Central memory CD8-positive, alpha-beta T cell (primary cell): Measurements from ENCODE around the gene WRNIP1.

ENCODE experiments used
- ATAC-seq: fragments of 150-1000 bp; cut with Tn5 transposase; replicated peaks from 2 replicates; pipeline ENCODE4 v1.10.0; 2022; ENCODE audit warnings: mild to moderate bottlenecking, moderate FRiP score, moderate number of reproducible peaks; ENCODE audit not compliant: poor library complexity, severe bottlenecking; ENCODE audit errors: extremely low read depth
- DNase-seq, 2 donors: peaks; one replicate each; pipeline ENCODE4 v3.0.0; 2021; ENCODE audit warnings: low spot score in 2 of 2
- H3K27ac Mint-ChIP-seq: one replicate; pipeline ENCODE4 v1.8.0; 2022; ENCODE audit warnings: low read depth, mild to moderate bottlenecking, moderate library complexity, mixed read lengths
- H3K27me3 Mint-ChIP-seq: one replicate; pipeline ENCODE4 v1.8.0; 2022; ENCODE audit warnings: mixed read lengths
- H3K36me3 Mint-ChIP-seq: one replicate; pipeline ENCODE4 v1.8.0; 2022; ENCODE audit warnings: mild to moderate bottlenecking, moderate library complexity, mixed read lengths; ENCODE audit not compliant: insufficient read depth
- H3K4me1 Mint-ChIP-seq: one replicate; pipeline ENCODE4 v1.8.0; 2022; ENCODE audit warnings: mixed read lengths
- H3K4me3 Mint-ChIP-seq: one replicate; pipeline ENCODE4 v1.8.0; 2022; ENCODE audit warnings: mild to moderate bottlenecking, moderate library complexity, mixed read lengths
- H3K9me3 Mint-ChIP-seq: one replicate; pipeline ENCODE4 v1.8.0; 2022; ENCODE audit warnings: mixed read lengths

Gene WRNIP1

GRCh38 chr6:2765166-2765895, at the start of gene WRNIP1:
TSS of gene WRNIP1 (plus strand) at chr6:2765393. CDS start at chr6:2765623, 230 bp downstream.
- peak; percentile 88 for ATAC-seq
- peak within 1 kb of the TSS; percentile 85 for H3K4me3 Mint-ChIP-seq
- peak; percentile 88 to 96 for DNase-seq
- H3K27ac Mint-ChIP-seq = peak within 1 kb of the TSS; percentile 98
- no peaks in the 10 kb centered on the region for H3K9me3 Mint-ChIP-seq
- H3K4me1 Mint-ChIP-seq = peaks cover 44% of the 10 kb centered on the region
- peaks cover 23% of the 10 kb centered on the region for H3K36me3 Mint-ChIP-seq
- H3K27me3 Mint-ChIP-seq = no peaks in the 10 kb centered on the region

GRCh38 chr6:2715737-2716136, 49.5 kb upstream of the WRNIP1 start:
- Mint-ChIP-seq H3K9me3 (no peaks in the 10 kb centered on the region), H3K36me3 (peaks cover 2% of the 10 kb centered on the region), H3K4me1 (no peaks in the 10 kb centered on the region), H3K4me3 (no peak overlapping the region), H3K27me3 (peaks cover 30% of the 10 kb centered on the region), H3K27ac (no peak overlapping the region)
- DNase-seq = no peak
- no peak for ATAC-seq

- H3K9me3 Mint-ChIP-seq = no peaks in the 10 kb centered on the region
- ATAC-seq (no peak), DNase-seq (no peak)
- no peak overlapping the region for H3K4me3 Mint-ChIP-seq
- H3K27me3 Mint-ChIP-seq = peaks cover 23% of the 10 kb centered on the region
- no peak overlapping the region for H3K27ac Mint-ChIP-seq
- H3K36me3 Mint-ChIP-seq = no peaks in the 10 kb centered on the region
- H3K4me1 Mint-ChIP-seq = no peaks in the 10 kb centered on the region
These were observed 48.1 kb upstream of the WRNIP1 start for GRCh38 chr6:2716936-2717700.

GRCh38 chr6:2718334-2719092, 46.7 kb upstream of the WRNIP1 start:
- ATAC-seq (no peak), DNase-seq (no peak)
- no peak overlapping the region for H3K27ac Mint-ChIP-seq
- H3K36me3 Mint-ChIP-seq = no peaks in the 10 kb centered on the region
- H3K4me1 Mint-ChIP-seq = no peaks in the 10 kb centered on the region
- no peak overlapping the region for H3K4me3 Mint-ChIP-seq
- H3K27me3 Mint-ChIP-seq = peaks cover 9% of the 10 kb centered on the region
- H3K9me3 Mint-ChIP-seq = no peaks in the 10 kb centered on the region

GRCh38 chr6:2719093-2719455, 46.1 kb upstream of the WRNIP1 start:
- Mint-ChIP-seq H3K27ac (no peak overlapping the region), H3K36me3 (no peaks in the 10 kb centered on the region), H3K4me1 (no peaks in the 10 kb centered on the region), H3K4me3 (no peak overlapping the region), H3K27me3 (peaks cover 6% of the 10 kb centered on the region), H3K9me3 (no peaks in the 10 kb centered on the region)
- ATAC-seq (no peak), DNase-seq (no peak)

- H3K27me3 Mint-ChIP-seq = peaks cover 9% of the 10 kb centered on the region
- DNase-seq (no peak), ATAC-seq (no peak)
- no peaks in the 10 kb centered on the region for H3K36me3 Mint-ChIP-seq
- no peaks in the 10 kb centered on the region for H3K4me1 Mint-ChIP-seq
- no peak overlapping the region for H3K27ac Mint-ChIP-seq
- no peaks in the 10 kb centered on the region for H3K9me3 Mint-ChIP-seq
- H3K4me3 Mint-ChIP-seq = no peak overlapping the region
These were observed 44.0 kb upstream of the WRNIP1 start for GRCh38 chr6:2721219-2721618.

GRCh38 chr6:2725364-2725988, 39.7 kb upstream of the WRNIP1 start:
- Mint-ChIP-seq H3K36me3 (no peaks in the 10 kb centered on the region), H3K27ac (no peak overlapping the region), H3K9me3 (no peaks in the 10 kb centered on the region)

GRCh38 chr6:2725999-2726567, 39.1 kb upstream of the WRNIP1 start:
- no peak overlapping the region for H3K4me3 Mint-ChIP-seq
- no peaks in the 10 kb centered on the region for H3K36me3 Mint-ChIP-seq
- H3K27me3 Mint-ChIP-seq = peaks cover 31% of the 10 kb centered on the region
- H3K9me3 Mint-ChIP-seq = no peaks in the 10 kb centered on the region
- H3K27ac Mint-ChIP-seq = no peak overlapping the region
- ATAC-seq (no peak), DNase-seq (no peak)
- no peaks in the 10 kb centered on the region for H3K4me1 Mint-ChIP-seq

More at GRCh38 chr6:2725364-2725988, 39.7 kb upstream of the WRNIP1 start:
- Mint-ChIP-seq H3K27me3 (peaks cover 31% of the 10 kb centered on the region), H3K4me1 (no peaks in the 10 kb centered on the region), H3K4me3 (no peak overlapping the region)
- DNase-seq (no peak), ATAC-seq (no peak)

GRCh38 chr6:2729921-2730320, 35.3 kb upstream of the WRNIP1 start:
- Mint-ChIP-seq H3K27me3 (peaks cover 22% of the 10 kb centered on the region), H3K36me3 (no peaks in the 10 kb centered on the region), H3K4me1 (no peaks in the 10 kb centered on the region), H3K27ac (no peak overlapping the region), H3K9me3 (no peaks in the 10 kb centered on the region), H3K4me3 (no peak overlapping the region)
- DNase-seq = no peak
- ATAC-seq = no peak

- H3K4me1 Mint-ChIP-seq = no peaks in the 10 kb centered on the region
- no peaks in the 10 kb centered on the region for H3K9me3 Mint-ChIP-seq
- no peaks in the 10 kb centered on the region for H3K36me3 Mint-ChIP-seq
- DNase-seq (no peak), ATAC-seq (no peak)
- H3K27me3 Mint-ChIP-seq = peaks cover 22% of the 10 kb centered on the region
- H3K4me3 Mint-ChIP-seq = no peak overlapping the region
- no peak overlapping the region for H3K27ac Mint-ChIP-seq
These were observed 34.7 kb upstream of the WRNIP1 start for GRCh38 chr6:2730353-2731107.

GRCh38 chr6:2731281-2731909, 33.8 kb upstream of the WRNIP1 start:
- Mint-ChIP-seq H3K9me3 (no peaks in the 10 kb centered on the region), H3K4me3 (no peak overlapping the region), H3K36me3 (no peaks in the 10 kb centered on the region), H3K27ac (no peak overlapping the region), H3K4me1 (no peaks in the 10 kb centered on the region), H3K27me3 (peaks cover 22% of the 10 kb centered on the region)
- DNase-seq (no peak), ATAC-seq (no peak)
